Subcutaneous abdominal adipose tissue (tissue), 5 donors: ENCODE data around the gene POLR2L.

ENCODE experiments used
- H3K27ac ChIP-seq: one replicate; pipeline ENCODE4 v1.7.0; 2013; ENCODE audit warnings: low read depth, mild to moderate bottlenecking, inconsistent platforms, low read length, moderate library complexity
- H3K27me3 ChIP-seq, 5 donors: one replicate each; pipeline ENCODE4 v1.7.0; 2013; ENCODE audit warnings: low read length in 5 of 5, inconsistent platforms in 1 of 5; ENCODE audit not compliant: control insufficient read depth in 5 of 5, insufficient read depth in 4 of 5
- H3K36me3 ChIP-seq, 5 donors: one replicate each; pipeline ENCODE4 v1.7.0; 2013; ENCODE audit warnings: low read length in 5 of 5; ENCODE audit not compliant: control insufficient read depth in 5 of 5, insufficient read depth in 5 of 5
- H3K4me1 ChIP-seq, 5 donors: one replicate each; pipeline ENCODE4 v1.7.0; 2013; ENCODE audit warnings: low read length in 5 of 5, mild to moderate bottlenecking in 3 of 5, moderate library complexity in 1 of 5; ENCODE audit not compliant: control insufficient read depth in 5 of 5, insufficient read depth in 5 of 5
- H3K4me3 ChIP-seq, 5 donors: one replicate each; pipeline ENCODE4 v1.7.0; 2013; ENCODE audit warnings: low read length in 5 of 5, low read depth in 1 of 5
- H3K9ac ChIP-seq, 5 donors: one replicate each; pipeline ENCODE4 v1.7.0; 2013; ENCODE audit warnings: low read length in 5 of 5, mild to moderate bottlenecking in 4 of 5, moderate library complexity in 3 of 5
- H3K9me3 ChIP-seq, 5 donors: one replicate each; pipeline ENCODE4 v1.7.0; 2013; ENCODE audit warnings: low read length in 5 of 5; ENCODE audit not compliant: control insufficient read depth in 5 of 5
- donor health status: healthy.
- donor health status: healthy.
- donor health status: healthy.
- donor health status: healthy.
- donor health status: healthy.

The POLR2L gene

DNA sequence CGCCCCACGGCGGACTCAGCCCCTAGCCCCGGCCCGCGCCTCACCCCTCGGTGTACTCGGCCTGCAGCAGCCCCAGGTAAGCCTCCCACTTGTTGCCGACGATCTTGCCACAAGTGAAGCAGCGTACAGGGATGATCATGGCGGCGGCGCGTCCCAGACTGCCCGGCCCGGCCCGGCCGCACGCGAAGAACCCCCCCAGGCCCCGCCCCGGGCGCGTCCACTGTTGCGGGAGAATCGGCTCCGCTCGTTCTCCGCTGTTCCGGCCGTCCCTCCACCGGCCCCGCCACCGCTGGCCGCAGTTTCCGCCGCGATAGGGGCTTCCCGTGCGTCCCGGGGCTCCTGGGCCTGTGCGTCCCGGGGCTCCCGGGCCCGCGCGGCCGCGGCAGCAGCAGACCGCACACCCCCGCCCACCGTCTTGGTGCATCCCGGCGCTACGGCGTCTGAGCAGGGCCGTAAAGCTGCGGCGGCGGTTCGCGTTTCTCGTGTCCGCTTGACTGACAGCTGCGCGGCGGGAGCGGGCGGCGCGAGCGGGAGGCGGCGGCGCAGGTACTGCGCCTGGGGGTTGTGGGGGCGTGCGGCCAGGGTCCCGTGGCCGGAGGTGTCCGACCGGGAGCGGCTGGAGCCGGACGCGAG is at the start of gene POLR2L, which contains the start of gene TSPAN4:
Gene POLR2L, minus strand, starts transcription at position 160 of the 633 bp plus-strand sequence. Its CDS starts 21 bp downstream, at position 139.
Gene TSPAN4, plus strand, starts transcription at position 483 of the 633 bp plus-strand sequence. CDS start 7,453 bp downstream, outside the sequence.
- Histone ChIP-seq H3K36me3 (peaks cover 0 to 37% (median 35%) of the 10 kb centered on the region in 5 donors), H3K27me3 (no peaks in the 10 kb centered on the region), H3K27ac (peak within 1 kb of the TSS; percentile 92), H3K4me3 (peak within 1 kb of the TSS; percentile 84 to 94 (median 86)), H3K4me1 (peaks cover 15 to 83% (median 71%) of the 10 kb centered on the region in 5 donors), H3K9ac (peak within 1 kb of the TSS in 4 of 5 donors; percentile 76 to 89 (median 84)), H3K9me3 (no peaks in the 10 kb centered on the region)

DNA sequence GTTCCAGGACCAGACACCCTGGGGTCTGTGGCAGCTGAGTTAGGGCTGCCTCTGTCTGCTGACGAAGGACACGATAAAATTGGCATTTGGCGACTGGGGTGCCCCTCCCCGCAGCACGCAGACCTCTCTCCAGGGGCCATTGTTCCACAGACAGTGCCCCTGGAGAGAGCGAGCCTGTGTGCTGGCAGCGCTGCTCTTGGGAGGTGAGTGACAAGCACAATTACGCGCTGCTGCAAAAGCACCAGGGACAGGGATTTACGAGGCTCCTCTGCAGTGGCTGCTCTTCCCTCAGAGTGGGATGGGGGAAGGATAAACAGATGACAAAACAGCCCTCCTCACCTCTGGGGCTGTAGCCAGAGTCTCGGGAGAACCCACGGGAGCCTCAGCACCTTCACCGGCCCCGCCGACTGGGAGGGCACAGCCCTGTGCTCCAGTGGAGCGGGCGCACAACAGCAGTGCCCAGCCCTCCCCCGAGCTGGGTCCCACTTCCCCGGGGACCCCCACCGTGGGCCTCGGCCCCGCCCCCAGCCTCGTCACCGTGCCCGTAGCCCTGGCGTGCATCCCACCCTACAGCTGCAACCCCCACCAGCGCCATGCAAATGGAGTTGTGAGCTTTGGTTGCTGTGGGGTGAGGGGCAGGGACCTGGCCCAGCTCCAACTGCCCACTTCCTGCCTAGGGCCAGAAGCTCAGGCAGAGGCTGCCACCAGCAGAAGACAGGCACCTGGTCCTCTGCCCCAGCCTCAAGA is 48.6 kb upstream of the POLR2L start:
- Histone ChIP-seq H3K27me3 (no peaks in the 10 kb centered on the region), H3K4me3 (no peak overlapping the region), H3K9ac (no peak overlapping the region), H3K27ac (no peak overlapping the region), H3K36me3 (peaks cover 0 to 79% (median 42%) of the 10 kb centered on the region in 5 donors), H3K9me3 (no peaks in the 10 kb centered on the region), H3K4me1 (no peaks in the 10 kb centered on the region)

DNA sequence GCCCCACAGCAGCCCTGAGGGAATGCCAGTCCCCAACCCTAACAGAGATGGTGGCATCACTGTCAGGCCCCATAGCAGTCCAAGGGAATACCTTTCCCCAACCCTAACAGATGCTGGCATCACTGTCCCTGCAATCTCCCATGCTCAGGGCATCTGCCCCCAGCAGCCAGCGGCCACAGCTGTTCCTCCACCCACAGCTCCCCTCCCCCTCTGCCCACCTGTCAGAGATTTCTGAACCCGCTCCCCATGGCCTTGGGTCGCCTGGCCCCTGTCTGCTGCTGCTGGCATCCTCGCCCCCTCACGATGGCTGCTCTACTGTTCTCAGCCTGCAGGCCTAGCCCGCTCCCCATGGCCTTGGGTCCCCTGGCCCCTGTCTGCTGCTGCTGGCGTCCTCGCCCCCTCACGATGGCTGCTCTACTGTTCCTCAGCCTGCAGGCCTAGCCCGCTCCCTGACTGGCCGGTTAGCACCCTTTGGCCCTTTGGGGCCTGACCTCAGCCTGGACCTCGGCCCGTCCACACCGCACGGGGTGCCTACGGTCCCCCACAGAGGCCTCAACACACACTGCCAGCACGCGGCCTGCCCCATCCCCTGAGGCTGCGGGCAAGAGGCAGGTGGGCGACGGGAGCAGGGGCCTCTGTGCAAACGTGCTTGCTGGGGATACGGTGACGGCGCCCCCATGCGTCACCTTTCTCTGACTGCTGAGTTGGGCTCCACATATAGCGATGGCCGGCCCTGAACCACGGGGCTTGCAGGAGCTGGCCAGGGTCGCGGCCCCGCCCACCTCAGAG is 47.6 kb upstream of the POLR2L start:
- Histone ChIP-seq H3K4me1 (no peaks in the 10 kb centered on the region), H3K4me3 (no peak overlapping the region), H3K9me3 (no peaks in the 10 kb centered on the region), H3K27ac (no peak overlapping the region), H3K36me3 (peaks cover 0 to 78% (median 42%) of the 10 kb centered on the region in 5 donors), H3K9ac (no peak overlapping the region), H3K27me3 (no peaks in the 10 kb centered on the region)

DNA sequence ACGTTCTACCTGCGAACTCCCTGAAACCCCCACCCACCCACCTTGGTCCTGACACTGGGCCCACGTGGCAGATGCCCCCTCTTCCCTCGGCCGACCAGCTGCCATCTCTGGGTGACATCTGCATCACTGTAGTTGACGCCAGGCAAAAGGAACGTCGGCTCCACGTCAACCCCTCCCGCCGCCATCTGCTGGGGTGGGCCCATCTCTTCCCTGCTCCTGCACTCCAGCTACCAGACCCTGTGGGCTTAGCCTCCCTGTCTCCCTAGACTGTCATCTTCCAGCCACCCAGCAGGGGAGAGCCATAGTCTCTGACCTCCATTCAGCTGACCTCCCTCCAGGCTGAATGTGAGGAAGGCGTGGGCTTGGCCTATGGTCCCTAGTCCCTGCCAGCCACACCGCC is 46.9 kb upstream of the POLR2L start:
- Histone ChIP-seq H3K4me3 (no peak overlapping the region), H3K9me3 (no peaks in the 10 kb centered on the region), H3K27ac (no peak overlapping the region), H3K9ac (no peak overlapping the region), H3K27me3 (no peaks in the 10 kb centered on the region), H3K36me3 (peaks cover 0 to 78% (median 44%) of the 10 kb centered on the region in 5 donors), H3K4me1 (no peaks in the 10 kb centered on the region)

DNA sequence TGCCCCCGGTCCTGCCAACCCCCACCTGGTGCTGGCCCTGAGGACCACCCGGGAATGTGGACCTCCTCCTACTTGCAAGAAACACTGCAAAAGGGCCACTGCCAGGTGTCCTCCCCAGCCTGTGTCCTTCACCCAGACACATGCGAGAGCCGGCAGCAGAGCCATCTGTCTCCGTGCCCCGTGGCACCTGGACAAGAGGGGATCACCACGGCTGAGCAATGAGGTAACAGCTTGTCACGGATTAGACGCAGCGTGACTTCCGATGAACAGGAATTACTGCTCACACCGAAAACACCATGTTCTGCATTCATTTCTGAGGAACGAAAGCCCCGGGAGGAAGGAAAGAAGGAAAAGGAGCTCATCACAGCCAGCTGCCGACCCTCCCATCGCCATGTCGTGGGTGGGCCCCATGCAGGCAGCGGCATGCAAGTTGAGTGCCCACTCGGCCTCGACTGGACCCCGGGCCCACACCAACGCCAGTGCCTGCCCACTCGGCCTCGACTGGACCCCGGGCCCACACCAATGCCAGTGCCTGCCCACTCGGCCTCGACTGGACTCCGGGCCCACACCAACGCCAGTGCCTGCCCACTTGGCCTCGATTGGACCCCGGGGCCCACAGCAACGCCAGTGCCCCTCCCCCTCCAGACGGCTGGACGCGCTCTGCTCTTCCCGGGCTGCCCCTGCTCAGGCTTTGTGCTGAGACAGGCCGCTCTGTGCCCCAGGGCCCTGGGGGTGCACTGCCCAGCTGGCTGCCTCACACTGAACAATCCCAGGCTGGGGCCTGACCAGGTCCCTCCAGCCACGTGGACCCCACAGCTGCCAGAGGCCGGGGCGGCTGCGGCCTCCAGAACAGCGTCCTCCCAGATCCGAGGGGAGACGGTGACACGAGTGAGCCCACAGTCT is 46.2 kb upstream of the POLR2L start:
- Histone ChIP-seq H3K4me3 (no peak overlapping the region), H3K4me1 (no peaks in the 10 kb centered on the region), H3K9ac (no peak overlapping the region), H3K9me3 (no peaks in the 10 kb centered on the region), H3K27me3 (no peaks in the 10 kb centered on the region), H3K36me3 (peaks cover 0 to 82% (median 48%) of the 10 kb centered on the region in 5 donors), H3K27ac (no peak overlapping the region)

DNA sequence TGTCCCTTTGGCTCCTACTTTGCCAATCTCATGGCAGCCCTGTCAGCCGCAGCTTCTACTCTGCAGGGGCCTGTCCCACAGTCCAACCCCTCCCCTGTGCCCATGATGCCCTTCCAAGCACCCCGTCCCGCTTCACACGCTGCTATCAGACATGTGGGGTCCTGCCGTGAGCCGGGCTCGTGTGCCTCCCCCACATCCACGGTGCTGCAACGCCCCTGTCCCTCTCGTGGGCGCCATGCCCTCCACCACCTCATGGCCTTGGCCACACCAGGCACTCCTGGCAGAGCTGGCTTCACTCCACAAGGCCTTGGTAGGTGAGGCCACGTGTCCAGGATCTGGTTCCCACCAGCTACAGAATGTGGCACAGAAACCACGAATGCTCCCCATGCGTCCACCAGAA is 45.3 kb upstream of the POLR2L start:
- H3K9me3 ChIP-seq = no peaks in the 10 kb centered on the region
- no peaks in the 10 kb centered on the region for H3K27me3 ChIP-seq
- H3K9ac ChIP-seq = no peak overlapping the region
- no peak overlapping the region for H3K4me3 ChIP-seq
- H3K27ac ChIP-seq = no peak overlapping the region
- peaks cover 0 to 84% (median 52%) of the 10 kb centered on the region in 5 donors for H3K36me3 ChIP-seq
- no peaks in the 10 kb centered on the region for H3K4me1 ChIP-seq

DNA sequence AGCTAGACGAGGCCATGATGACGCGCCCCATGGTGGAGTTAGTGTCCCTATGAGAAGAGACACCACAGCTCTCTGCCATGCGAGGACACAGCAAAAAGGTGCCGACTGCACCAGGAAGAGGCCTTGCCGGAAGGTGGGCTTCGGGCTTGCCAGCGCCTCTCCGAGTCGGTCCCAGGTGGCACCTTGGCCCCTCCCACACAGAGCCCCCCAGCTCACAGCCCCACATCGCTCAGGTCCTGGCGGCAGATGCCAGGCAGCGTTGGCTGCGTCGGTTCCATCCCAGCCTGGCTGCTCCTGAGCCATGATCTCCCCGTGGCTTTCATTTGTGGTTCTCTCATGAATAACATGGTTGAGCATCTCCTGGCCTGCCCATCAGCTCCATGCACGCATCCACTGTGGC is 44.2 kb upstream of the POLR2L start:
- Histone ChIP-seq H3K9me3 (no peaks in the 10 kb centered on the region), H3K4me3 (no peak overlapping the region), H3K27me3 (no peaks in the 10 kb centered on the region), H3K4me1 (no peaks in the 10 kb centered on the region), H3K36me3 (peaks cover 0 to 88% (median 47%) of the 10 kb centered on the region in 5 donors), H3K27ac (no peak overlapping the region), H3K9ac (no peak overlapping the region)

DNA sequence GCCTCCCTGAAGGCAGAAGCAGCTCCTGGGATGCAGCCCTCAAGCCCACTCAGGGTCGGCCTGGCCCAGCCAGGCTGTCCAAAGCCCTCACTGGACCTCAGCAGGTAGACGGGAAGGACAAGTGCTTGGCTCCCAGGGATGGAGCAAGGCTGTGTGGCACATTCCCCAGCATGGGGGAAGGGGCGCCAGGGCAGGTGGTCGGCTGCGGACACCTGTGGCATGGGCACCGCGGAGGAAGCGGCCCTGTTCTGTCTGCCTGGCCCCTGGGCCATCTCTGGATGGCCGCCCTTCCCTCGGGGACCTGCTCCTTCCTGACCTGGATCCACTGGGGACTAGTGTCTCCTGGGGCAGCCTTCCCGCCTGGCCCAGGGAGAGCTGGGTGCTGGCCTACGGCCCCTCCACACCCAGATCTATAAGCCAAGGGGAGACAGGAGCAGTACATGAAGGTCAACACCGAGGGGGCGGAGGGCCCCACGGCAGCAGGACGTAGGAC is 42.3 kb upstream of the POLR2L start:
- Histone ChIP-seq H3K27me3 (no peaks in the 10 kb centered on the region), H3K36me3 (peaks cover 0 to 86% (median 55%) of the 10 kb centered on the region in 5 donors), H3K9ac (no peak overlapping the region)

DNA sequence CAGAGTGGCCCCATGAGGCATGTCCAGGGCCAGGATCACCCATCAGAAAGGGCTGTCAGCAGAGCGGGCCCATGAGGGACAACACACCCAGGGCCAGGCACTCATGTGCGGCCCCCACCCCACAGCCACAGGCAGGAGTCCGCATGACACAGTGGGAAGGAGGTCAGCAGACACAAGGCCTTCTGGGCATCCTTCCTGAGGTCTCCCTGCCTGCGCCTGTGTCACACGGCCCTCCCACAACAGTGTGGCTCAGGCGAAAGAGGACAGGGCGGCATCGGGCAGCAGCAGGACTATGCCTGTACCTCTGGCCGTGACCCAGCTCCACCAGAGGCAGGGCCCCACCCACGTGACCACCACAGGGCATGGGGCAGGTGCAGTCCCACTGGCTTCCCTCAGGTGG is 41.2 kb upstream of the POLR2L start:
- no peak overlapping the region for H3K27ac ChIP-seq
- no peaks in the 10 kb centered on the region for H3K27me3 ChIP-seq
- no peak overlapping the region for H3K9ac ChIP-seq
- H3K36me3 ChIP-seq = peaks cover 0 to 84% (median 56%) of the 10 kb centered on the region in 5 donors
- no peak overlapping the region for H3K4me3 ChIP-seq
- no peaks in the 10 kb centered on the region for H3K4me1 ChIP-seq
- H3K9me3 ChIP-seq = no peaks in the 10 kb centered on the region

More for the DNA sequence above, 42.3 kb upstream of the POLR2L start:
- H3K27ac ChIP-seq = no peak overlapping the region
- no peak overlapping the region for H3K4me3 ChIP-seq
- no peaks in the 10 kb centered on the region for H3K9me3 ChIP-seq
- no peaks in the 10 kb centered on the region for H3K4me1 ChIP-seq
